ENCODE data around the gene ARMS2.

Gene ARMS2

GRCh38 chr10:122494173-122494820 is 39.8 kb downstream of the ARMS2 start:
- no peak for DNase-seq (ENCODE audit: low read depth)

GRCh38 chr10:122494833-122495232 is 40.4 kb downstream of the ARMS2 start:
- DNase-seq (ENCODE audit: low read depth) = no peak

- DNase-seq (ENCODE audit: low read depth) = no peak
Measured at GRCh38 chr10:122495406-122496340, 41.2 kb downstream of the ARMS2 start.

GRCh38 chr10:122497241-122497640 is 42.8 kb downstream of the ARMS2 start:
- no peak for DNase-seq (ENCODE audit: low read depth)

GRCh38 chr10:122498521-122498920 is 44.1 kb downstream of the ARMS2 start:
- DNase-seq (ENCODE audit: low read depth) = no peak

GRCh38 chr10:122499012-122499411 is 44.6 kb downstream of the ARMS2 start:
- no peak for DNase-seq (ENCODE audit: low read depth)

GRCh38 chr10:122499491-122499941 is 45.1 kb downstream of the ARMS2 start:
- no peak for DNase-seq (ENCODE audit: low read depth)

GRCh38 chr10:122500194-122500593 is 45.7 kb downstream of the ARMS2 start:
- no peak for DNase-seq (ENCODE audit: low read depth)

GRCh38 chr10:122500726-122501125 is 46.3 kb downstream of the ARMS2 start:
- DNase-seq (ENCODE audit: low read depth) = no peak

GRCh38 chr10:122503012-122503411 is 48.6 kb downstream of the ARMS2 start:
- DNase-seq (ENCODE audit: low read depth) = no peak

- no peak for DNase-seq (ENCODE audit: low read depth)
Measured at GRCh38 chr10:122503886-122504609, 49.6 kb downstream of the ARMS2 start.

- DNase-seq (ENCODE audit: low read depth) = no peak
Measured at GRCh38 chr10:122504610-122504950, 50.1 kb downstream of the ARMS2 start.

GRCh38 chr10:122505011-122505410 is 50.6 kb downstream of the ARMS2 start:
- DNase-seq (ENCODE audit: low read depth) = no peak

GRCh38 chr10:122505885-122506645 is 51.6 kb downstream of the ARMS2 start:
- DNase-seq (ENCODE audit: low read depth) = no peak

Data from stimulated activated CD8-positive, alpha-beta memory T cell treated with anti-CD3 and anti-CD28 coated beads, Interleukin-15, amount 100 ng/mL, for 1 hour (primary cell).